ENCODE measurements around the gene TRPV3.

TRPV3 gene

GRCh38 chr17:3539881-3540540 lies 17.6 kb downstream of the TRPV3 start:
- peaks cover 8% of the 10 kb centered on the region for H3K27me3 ChIP-seq (ENCODE audit: control insufficient read depth, low read length)
- TF ChIP-seq CTCF (IDR thresholded peaks at IDR 0.05; ENCODE audit: low read depth, low read length, poor library complexity, severe bottlenecking) (no peak), EZH2phosphoT487 (IDR thresholded peaks at IDR 0.05; ENCODE audit: borderline replicate concordance, low read length) (no peak)
- H3K9me2 ChIP-seq (replicated peaks; ENCODE audit: control insufficient read depth, low read length): no peaks in the 10 kb centered on the region
- no peaks in the 10 kb centered on the region for H3K9me3 ChIP-seq (ENCODE audit: control insufficient read depth, insufficient read depth, low read length)
- H3K27ac ChIP-seq (ENCODE audit: low read depth, low read length): no peak overlapping the region
- no peaks in the 10 kb centered on the region for H3K36me3 ChIP-seq (ENCODE audit: control insufficient read depth, low read length)
- no peaks in the 10 kb centered on the region for H4K20me1 ChIP-seq (ENCODE audit: control insufficient read depth, insufficient read depth, low read depth, low read length)
- H3K4me3 ChIP-seq (ENCODE audit: low read length): no peak overlapping the region
- H3K79me2 ChIP-seq (ENCODE audit: control insufficient read depth, low read length): no peaks in the 10 kb centered on the region
- H3F3A ChIP-seq (ENCODE audit: control insufficient read depth, insufficient read depth): no peaks in the 10 kb centered on the region
- H3K4me1 ChIP-seq (ENCODE audit: control insufficient read depth, low read length): 0 out of 2 replicates have a peak, but pooled peaks cover 2% of the 10 kb centered on the region
- H3K4me2 ChIP-seq (ENCODE audit: low read length): no peak overlapping the region

GRCh38 chr17:3536716-3537115 lies 20.9 kb downstream of the TRPV3 start:
- H3K27ac ChIP-seq (ENCODE audit: low read depth, low read length): no peak overlapping the region
- H3K36me3 ChIP-seq (ENCODE audit: control insufficient read depth, low read length): no peaks in the 10 kb centered on the region
- no peaks in the 10 kb centered on the region for H3K79me2 ChIP-seq (ENCODE audit: control insufficient read depth, low read length)
- no peak overlapping the region for H3K4me2 ChIP-seq (ENCODE audit: low read length)
- TF ChIP-seq CTCF (IDR thresholded peaks at IDR 0.05; ENCODE audit: low read depth, low read length, poor library complexity, severe bottlenecking) (no peak), EZH2phosphoT487 (IDR thresholded peaks at IDR 0.05; ENCODE audit: borderline replicate concordance, low read length) (no peak)
- H3K9me2 ChIP-seq (replicated peaks; ENCODE audit: control insufficient read depth, low read length): no peaks in the 10 kb centered on the region
- no peaks in the 10 kb centered on the region for H3K9me3 ChIP-seq (ENCODE audit: control insufficient read depth, insufficient read depth, low read length)
- no peak overlapping the region for H3K4me3 ChIP-seq (ENCODE audit: low read length)
- no peaks in the 10 kb centered on the region; the same call in 1 of the 2 replicates for H3F3A ChIP-seq (ENCODE audit: control insufficient read depth, insufficient read depth)
- H4K20me1 ChIP-seq (ENCODE audit: control insufficient read depth, insufficient read depth, low read depth, low read length): no peaks in the 10 kb centered on the region
- 0 out of 2 replicates have a peak, but pooled peaks cover 7% of the 10 kb centered on the region for H3K4me1 ChIP-seq (ENCODE audit: control insufficient read depth, low read length)
- H3K27me3 ChIP-seq (ENCODE audit: control insufficient read depth, low read length): peaks cover 4% of the 10 kb centered on the region; the same call in 1 of the 2 replicates

- Histone ChIP-seq H3F3A (ENCODE audit: control insufficient read depth, insufficient read depth) (no peaks in the 10 kb centered on the region; the same call in 1 of the 2 replicates), H3K4me2 (ENCODE audit: low read length) (peak overlapping the region; percentile 34; the same call in 1 of the 2 replicates), H3K9me2 (replicated peaks; ENCODE audit: control insufficient read depth, low read length) (no peaks in the 10 kb centered on the region), H3K4me3 (ENCODE audit: low read length) (peak overlapping the region; percentile 34; the same call in 1 of the 2 replicates), H3K27ac (ENCODE audit: low read depth, low read length) (no peak overlapping the region), H3K4me1 (ENCODE audit: control insufficient read depth, low read length) (0 out of 2 replicates have a peak, but pooled peaks cover 7% of the 10 kb centered on the region), H3K9me3 (ENCODE audit: control insufficient read depth, insufficient read depth, low read length) (no peaks in the 10 kb centered on the region), H3K79me2 (ENCODE audit: control insufficient read depth, low read length) (no peaks in the 10 kb centered on the region), H3K27me3 (ENCODE audit: control insufficient read depth, low read length) (peaks cover under 1% of the 10 kb centered on the region; the same call in 1 of the 2 replicates), H4K20me1 (ENCODE audit: control insufficient read depth, insufficient read depth, low read depth, low read length) (no peaks in the 10 kb centered on the region), H3K36me3 (ENCODE audit: control insufficient read depth, low read length) (no peaks in the 10 kb centered on the region)
- no peak for TF ChIP-seq EZH2phosphoT487 (IDR thresholded peaks at IDR 0.05; ENCODE audit: borderline replicate concordance, low read length)
- peak; percentile 68 for TF ChIP-seq CTCF (IDR thresholded peaks at IDR 0.05; ENCODE audit: low read depth, low read length, poor library complexity, severe bottlenecking)
These were observed 22.2 kb downstream of the TRPV3 start for GRCh38 chr17:3535253-3535995.
